K562 treated with DMSO at 1 percent for 4 hours (cell line): ENCODE results near the gene ZDHHC6. TPM values are rescaled to one million over a fixed set of nuclear protein-coding genes. Genes with fewer than 3 reads are reported as not detected.

Experiments
- total RNA-seq: library from RNA; unstranded; fragments of 300-600 nt; gene quantifications from 2 replicates; pipeline ENCODE4 v1.2.3, GENCODE V29; 2022; ENCODE audit not compliant: insufficient read depth

ZDHHC6 gene, protein sequence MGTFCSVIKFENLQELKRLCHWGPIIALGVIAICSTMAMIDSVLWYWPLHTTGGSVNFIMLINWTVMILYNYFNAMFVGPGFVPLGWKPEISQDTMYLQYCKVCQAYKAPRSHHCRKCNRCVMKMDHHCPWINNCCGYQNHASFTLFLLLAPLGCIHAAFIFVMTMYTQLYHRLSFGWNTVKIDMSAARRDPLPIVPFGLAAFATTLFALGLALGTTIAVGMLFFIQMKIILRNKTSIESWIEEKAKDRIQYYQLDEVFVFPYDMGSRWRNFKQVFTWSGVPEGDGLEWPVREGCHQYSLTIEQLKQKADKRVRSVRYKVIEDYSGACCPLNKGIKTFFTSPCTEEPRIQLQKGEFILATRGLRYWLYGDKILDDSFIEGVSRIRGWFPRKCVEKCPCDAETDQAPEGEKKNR
- 6.6 and 10.4 TPM in 2 replicates for total RNA-seq

DNA sequence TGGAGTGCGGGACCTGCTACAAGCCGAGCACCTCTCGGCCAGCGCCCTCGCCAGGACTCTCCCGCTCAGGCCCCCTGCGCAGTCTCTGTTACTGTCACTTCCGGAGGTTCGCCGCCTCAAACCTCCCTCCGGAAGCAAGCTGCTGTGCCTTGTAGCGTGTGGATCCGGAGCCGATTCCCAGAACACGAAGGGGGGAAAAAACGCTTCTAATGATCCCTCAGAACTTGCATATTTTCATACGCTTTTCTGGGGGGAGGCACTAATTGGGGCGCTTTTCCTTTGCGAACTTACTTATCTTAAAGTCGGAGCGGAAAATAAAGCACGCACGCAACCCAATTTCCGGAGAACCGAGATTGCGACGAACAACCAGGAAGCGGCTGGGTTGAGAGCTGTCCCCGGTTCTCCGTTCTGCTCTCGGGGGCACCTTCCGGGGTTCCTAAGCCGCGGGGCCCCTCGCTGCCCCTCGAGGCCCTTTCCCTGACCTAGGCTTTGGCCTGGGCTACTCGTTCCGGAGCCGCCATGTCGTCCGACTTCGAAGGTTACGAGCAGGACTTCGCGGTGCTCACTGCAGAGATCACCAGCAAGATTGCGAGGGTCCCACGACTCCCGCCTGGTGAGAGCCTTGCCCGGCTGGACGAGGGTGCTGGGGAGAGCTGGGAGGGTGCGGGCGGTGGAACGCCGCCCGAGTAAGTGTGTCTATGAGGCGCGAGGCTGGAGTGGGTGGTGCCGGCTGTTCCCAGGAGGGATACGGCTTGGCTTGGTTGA lies at the start of gene ZDHHC6, which contains the start of gene VTI1A:
ZDHHC6 (minus strand) TSS at position 60 of the 765 bp plus-strand sequence. CDS start 1,478 bp downstream, outside the sequence.
VTI1A (plus strand) TSS at position 361 of the 765 bp plus-strand sequence; CDS start at position 520, 159 bp downstream.

Other genes starting within 250 kb of the ZDHHC6 start
- not detected in 2 replicates for gene TECTB, start 163.5 kb downstream of the ZDHHC6 start, total RNA-seq
- 1.3 and 1.8 TPM in 2 replicates for gene ACSL5, start 72.8 kb downstream of the ZDHHC6 start, total RNA-seq
- gene VTI1A, start 301 bp upstream of the ZDHHC6 start, total RNA-seq, result 7.1 and 8.1 TPM in 2 replicates